Body of pancreas (tissue), 4 donors: Measurements from ENCODE around the gene CAMTA1.

Experiments used
- POLR2A ChIP-seq, 3 donors: fragments of 450-650 bp; IDR thresholded peaks; one replicate each; pipeline ENCODE4 v1.6.1; 2016; ENCODE audit warnings: antibody characterized with exemption in 3 of 3, mild to moderate bottlenecking in 2 of 3
- TF ChIP-seq, protein P1 (sequence below), 7 experiments: fragments of 450-650 bp in 4 of 7; fragments of 200-600 bp in 3 of 7; sonication (generic) in 3 of 7; IDR thresholded peaks; one replicate each; pipeline ENCODE4 v1.5.1; 2016 to 2019; ENCODE audit warnings: antibody characterized with exemption in 7 of 7

DNA sequence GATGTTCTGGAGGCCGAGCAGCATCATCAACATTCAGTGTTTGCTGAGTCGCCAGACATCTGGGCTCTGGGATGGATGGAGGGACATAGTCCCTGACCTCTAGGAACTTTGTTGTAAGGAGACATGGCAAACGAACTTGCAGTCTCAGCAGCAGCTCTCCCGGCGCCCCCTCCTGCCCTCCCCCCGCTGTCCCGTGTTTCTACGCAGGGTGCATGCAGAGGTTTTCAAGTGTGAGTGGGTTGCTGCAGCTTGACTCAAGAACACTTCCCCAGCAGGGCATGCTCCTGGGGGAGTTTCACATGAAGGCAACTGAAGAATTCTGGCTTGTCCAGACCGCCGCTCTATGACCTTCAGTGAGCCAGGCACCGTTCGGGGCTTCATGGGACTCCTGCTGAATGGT, 121.9 kb downstream of the CAMTA1 start:
- TF ChIP-seq, protein P1, sequence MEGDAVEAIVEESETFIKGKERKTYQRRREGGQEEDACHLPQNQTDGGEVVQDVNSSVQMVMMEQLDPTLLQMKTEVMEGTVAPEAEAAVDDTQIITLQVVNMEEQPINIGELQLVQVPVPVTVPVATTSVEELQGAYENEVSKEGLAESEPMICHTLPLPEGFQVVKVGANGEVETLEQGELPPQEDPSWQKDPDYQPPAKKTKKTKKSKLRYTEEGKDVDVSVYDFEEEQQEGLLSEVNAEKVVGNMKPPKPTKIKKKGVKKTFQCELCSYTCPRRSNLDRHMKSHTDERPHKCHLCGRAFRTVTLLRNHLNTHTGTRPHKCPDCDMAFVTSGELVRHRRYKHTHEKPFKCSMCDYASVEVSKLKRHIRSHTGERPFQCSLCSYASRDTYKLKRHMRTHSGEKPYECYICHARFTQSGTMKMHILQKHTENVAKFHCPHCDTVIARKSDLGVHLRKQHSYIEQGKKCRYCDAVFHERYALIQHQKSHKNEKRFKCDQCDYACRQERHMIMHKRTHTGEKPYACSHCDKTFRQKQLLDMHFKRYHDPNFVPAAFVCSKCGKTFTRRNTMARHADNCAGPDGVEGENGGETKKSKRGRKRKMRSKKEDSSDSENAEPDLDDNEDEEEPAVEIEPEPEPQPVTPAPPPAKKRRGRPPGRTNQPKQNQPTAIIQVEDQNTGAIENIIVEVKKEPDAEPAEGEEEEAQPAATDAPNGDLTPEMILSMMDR (IDR thresholded peaks at IDR 0.05), result no peak
- TF ChIP-seq POLR2A (IDR thresholded peaks at IDR 0.05), result no peak
